SK-N-SH treated with all-trans-retinoic acid at 6 μM for 48 hours (cell line): ENCODE measurements around the gene HLA-DRA.
A peak's percentile ranks its signal among the peaks of the same experiment; 100 is the strongest.

Source experiments
- ATAC-seq: fragments of 200-7000 bp; cut with Tn5 transposase; 3 replicates; pipeline ENCODE4 v1.9.1; 2020; ENCODE audit warnings: mild to moderate bottlenecking, moderate library complexity
- BACH2 ChIP-seq: fragments of 250-450 bp; sonication (Bioruptor Pico); IDR thresholded peaks from 2 replicates; pipeline ENCODE4 v1.9.0; 2021; ENCODE audit warnings: mild to moderate bottlenecking, borderline replicate concordance
- CSDC2 ChIP-seq: fragments of 250-450 bp; sonication (Bioruptor Pico); IDR thresholded peaks from 2 replicates; pipeline ENCODE4 v1.5.0; 2020; ENCODE audit warnings: mild to moderate bottlenecking, moderate library complexity
- GLIS3 ChIP-seq: fragments of 250-450 bp; sonication (Bioruptor Pico); IDR thresholded peaks from 2 replicates; pipeline ENCODE4 v1.5.0; 2020; ENCODE audit warnings: mild to moderate bottlenecking, moderate library complexity
- ISL1 ChIP-seq: fragments of 250-450 bp; sonication (Bioruptor Pico); IDR thresholded peaks from 2 replicates; pipeline ENCODE4 v2.1.2; 2022; ENCODE audit warnings: mild to moderate bottlenecking, moderate library complexity
- OSR1 ChIP-seq: fragments of 250-450 bp; sonication (Bioruptor Pico); IDR thresholded peaks from 2 replicates; pipeline ENCODE4 v1.8.0; 2022; ENCODE audit warnings: moderate library complexity, mild to moderate bottlenecking, inconsistent platforms
- PPARA ChIP-seq: fragments of 250-450 bp; sonication (Bioruptor Pico); IDR thresholded peaks from 2 replicates; pipeline ENCODE4 v1.5.0; 2020; ENCODE audit warnings: mild to moderate bottlenecking, borderline replicate concordance
- RARB ChIP-seq: fragments of 250-450 bp; sonication (Bioruptor Pico); IDR thresholded peaks from 2 replicates; pipeline ENCODE4 v1.8.0; 2021; ENCODE audit warnings: mild to moderate bottlenecking, moderate library complexity
- SNAI2 ChIP-seq: fragments of 250-450 bp; sonication (Bioruptor Pico); IDR thresholded peaks from 2 replicates; pipeline ENCODE4 v1.5.0; 2020; ENCODE audit warnings: mild to moderate bottlenecking, moderate library complexity
- TCF4 ChIP-seq: fragments of 250-450 bp; sonication (Bioruptor Pico); IDR thresholded peaks from 2 replicates; pipeline ENCODE4 v1.8.0; 2021; ENCODE audit warnings: mild to moderate bottlenecking, moderate library complexity, borderline replicate concordance
- TOX ChIP-seq: fragments of 250-450 bp; sonication (Bioruptor Pico); IDR thresholded peaks from 2 replicates; pipeline ENCODE4 v1.8.0; 2021; ENCODE audit warnings: mild to moderate bottlenecking, moderate library complexity, borderline replicate concordance
- ZC3H10 ChIP-seq: fragments of 250-450 bp; sonication (Bioruptor Pico); IDR thresholded peaks from 2 replicates; pipeline ENCODE4 v1.5.1; 2021; ENCODE audit warnings: mild to moderate bottlenecking, moderate library complexity
- ZFP3 ChIP-seq: fragments of 250-450 bp; sonication (Bioruptor Pico); IDR thresholded peaks from 2 replicates; pipeline ENCODE4 v1.5.0; 2020; ENCODE audit warnings: mild to moderate bottlenecking, moderate library complexity
- ZFP30 ChIP-seq: fragments of 450-650 bp; formaldehyde crosslinking; IDR thresholded peaks from 2 replicates; pipeline ENCODE4 v1.5.0; 2022; ENCODE audit warnings: mild to moderate bottlenecking, moderate library complexity
- ZNF565 ChIP-seq: fragments of 450-650 bp; formaldehyde crosslinking; conservative IDR thresholded peaks from 2 replicates; pipeline ENCODE4 v1.5.0; 2020; ENCODE audit warnings: low read depth, mild to moderate bottlenecking, moderate library complexity
- ZNF70 ChIP-seq: fragments of 450-650 bp; formaldehyde crosslinking; IDR thresholded peaks from 2 replicates; pipeline ENCODE4 v1.5.0; 2020; ENCODE audit warnings: mild to moderate bottlenecking, moderate library complexity
- ZNF8 ChIP-seq: fragments of 450-650 bp; formaldehyde crosslinking; IDR thresholded peaks from 2 replicates; pipeline ENCODE4 v1.5.0; 2020; ENCODE audit warnings: mild to moderate bottlenecking, moderate library complexity
- TF ChIP-seq, protein P1 (sequence below): fragments of 250-450 bp; sonication (Bioruptor Pico); IDR thresholded peaks from 2 replicates; pipeline ENCODE4 v1.5.0; 2020; ENCODE audit warnings: mild to moderate bottlenecking, moderate library complexity
- TF ChIP-seq, protein P2 (sequence below): fragments of 250-450 bp; sonication (Bioruptor Pico); IDR thresholded peaks from 2 replicates; pipeline ENCODE4 v1.8.0; 2021; ENCODE audit warnings: low read depth, mild to moderate bottlenecking, moderate library complexity, borderline replicate concordance
- TF ChIP-seq, protein P3 (sequence below): fragments of 250-450 bp; sonication (Bioruptor Pico); IDR thresholded peaks from 2 replicates; pipeline ENCODE4 v1.8.0; 2020; ENCODE audit warnings: mild to moderate bottlenecking, moderate library complexity, borderline replicate concordance
- TF ChIP-seq, protein P4 (sequence below): fragments of 250-450 bp; sonication (Bioruptor Pico); IDR thresholded peaks from 2 replicates; pipeline ENCODE4 v1.5.1; 2021; ENCODE audit warnings: mild to moderate bottlenecking, moderate library complexity

HLA-DRA gene

DNA sequence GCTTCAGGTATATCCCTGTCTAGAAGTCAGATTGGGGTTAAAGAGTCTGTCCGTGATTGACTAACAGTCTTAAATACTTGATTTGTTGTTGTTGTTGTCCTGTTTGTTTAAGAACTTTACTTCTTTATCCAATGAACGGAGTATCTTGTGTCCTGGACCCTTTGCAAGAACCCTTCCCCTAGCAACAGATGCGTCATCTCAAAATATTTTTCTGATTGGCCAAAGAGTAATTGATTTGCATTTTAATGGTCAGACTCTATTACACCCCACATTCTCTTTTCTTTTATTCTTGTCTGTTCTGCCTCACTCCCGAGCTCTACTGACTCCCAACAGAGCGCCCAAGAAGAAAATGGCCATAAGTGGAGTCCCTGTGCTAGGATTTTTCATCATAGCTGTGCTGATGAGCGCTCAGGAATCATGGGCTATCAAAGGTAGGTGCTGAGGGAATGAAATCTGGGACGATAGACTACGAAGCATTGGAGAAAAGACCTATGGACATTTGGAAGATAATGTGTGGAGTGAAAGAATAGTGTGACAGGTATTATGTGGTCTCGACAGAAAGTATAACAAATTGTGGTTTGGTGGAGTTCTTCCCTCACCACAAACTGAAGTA lies at the start of gene HLA-DRA:
Gene HLA-DRA, plus strand, starts transcription at position 286 of the 613 bp plus-strand sequence. Its CDS starts 64 bp downstream, at position 350.
- no peak for TF ChIP-seq ZFP3
- no peak for TF ChIP-seq ZFP30 (CRISPR knock-in tag)
- TF ChIP-seq BACH2 = no peak
- no peak for TF ChIP-seq ZC3H10 (CRISPR knock-in tag)
- no peak for TF ChIP-seq ISL1 (CRISPR knock-in tag)
- TF ChIP-seq, protein P1, sequence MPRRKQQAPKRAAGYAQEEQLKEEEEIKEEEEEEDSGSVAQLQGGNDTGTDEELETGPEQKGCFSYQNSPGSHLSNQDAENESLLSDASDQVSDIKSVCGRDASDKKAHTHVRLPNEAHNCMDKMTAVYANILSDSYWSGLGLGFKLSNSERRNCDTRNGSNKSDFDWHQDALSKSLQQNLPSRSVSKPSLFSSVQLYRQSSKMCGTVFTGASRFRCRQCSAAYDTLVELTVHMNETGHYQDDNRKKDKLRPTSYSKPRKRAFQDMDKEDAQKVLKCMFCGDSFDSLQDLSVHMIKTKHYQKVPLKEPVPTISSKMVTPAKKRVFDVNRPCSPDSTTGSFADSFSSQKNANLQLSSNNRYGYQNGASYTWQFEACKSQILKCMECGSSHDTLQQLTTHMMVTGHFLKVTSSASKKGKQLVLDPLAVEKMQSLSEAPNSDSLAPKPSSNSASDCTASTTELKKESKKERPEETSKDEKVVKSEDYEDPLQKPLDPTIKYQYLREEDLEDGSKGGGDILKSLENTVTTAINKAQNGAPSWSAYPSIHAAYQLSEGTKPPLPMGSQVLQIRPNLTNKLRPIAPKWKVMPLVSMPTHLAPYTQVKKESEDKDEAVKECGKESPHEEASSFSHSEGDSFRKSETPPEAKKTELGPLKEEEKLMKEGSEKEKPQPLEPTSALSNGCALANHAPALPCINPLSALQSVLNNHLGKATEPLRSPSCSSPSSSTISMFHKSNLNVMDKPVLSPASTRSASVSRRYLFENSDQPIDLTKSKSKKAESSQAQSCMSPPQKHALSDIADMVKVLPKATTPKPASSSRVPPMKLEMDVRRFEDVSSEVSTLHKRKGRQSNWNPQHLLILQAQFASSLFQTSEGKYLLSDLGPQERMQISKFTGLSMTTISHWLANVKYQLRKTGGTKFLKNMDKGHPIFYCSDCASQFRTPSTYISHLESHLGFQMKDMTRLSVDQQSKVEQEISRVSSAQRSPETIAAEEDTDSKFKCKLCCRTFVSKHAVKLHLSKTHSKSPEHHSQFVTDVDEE (CRISPR knock-in tag) = no peak
- TF ChIP-seq OSR1 (CRISPR knock-in tag) = no peak
- no peak for TF ChIP-seq RARB (CRISPR knock-in tag)
- no peak for TF ChIP-seq ZNF70 (CRISPR knock-in tag)
- TF ChIP-seq, protein P2, sequence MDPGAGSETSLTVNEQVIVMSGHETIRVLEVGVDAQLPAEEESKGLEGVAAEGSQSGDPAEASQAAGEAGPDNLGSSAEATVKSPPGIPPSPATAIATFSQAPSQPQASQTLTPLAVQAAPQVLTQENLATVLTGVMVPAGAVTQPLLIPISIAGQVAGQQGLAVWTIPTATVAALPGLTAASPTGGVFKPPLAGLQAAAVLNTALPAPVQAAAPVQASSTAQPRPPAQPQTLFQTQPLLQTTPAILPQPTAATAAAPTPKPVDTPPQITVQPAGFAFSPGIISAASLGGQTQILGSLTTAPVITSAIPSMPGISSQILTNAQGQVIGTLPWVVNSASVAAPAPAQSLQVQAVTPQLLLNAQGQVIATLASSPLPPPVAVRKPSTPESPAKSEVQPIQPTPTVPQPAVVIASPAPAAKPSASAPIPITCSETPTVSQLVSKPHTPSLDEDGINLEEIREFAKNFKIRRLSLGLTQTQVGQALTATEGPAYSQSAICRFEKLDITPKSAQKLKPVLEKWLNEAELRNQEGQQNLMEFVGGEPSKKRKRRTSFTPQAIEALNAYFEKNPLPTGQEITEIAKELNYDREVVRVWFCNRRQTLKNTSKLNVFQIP (CRISPR knock-in tag) = no peak
- no peak for TF ChIP-seq TOX (CRISPR knock-in tag)
- TF ChIP-seq, protein P3, sequence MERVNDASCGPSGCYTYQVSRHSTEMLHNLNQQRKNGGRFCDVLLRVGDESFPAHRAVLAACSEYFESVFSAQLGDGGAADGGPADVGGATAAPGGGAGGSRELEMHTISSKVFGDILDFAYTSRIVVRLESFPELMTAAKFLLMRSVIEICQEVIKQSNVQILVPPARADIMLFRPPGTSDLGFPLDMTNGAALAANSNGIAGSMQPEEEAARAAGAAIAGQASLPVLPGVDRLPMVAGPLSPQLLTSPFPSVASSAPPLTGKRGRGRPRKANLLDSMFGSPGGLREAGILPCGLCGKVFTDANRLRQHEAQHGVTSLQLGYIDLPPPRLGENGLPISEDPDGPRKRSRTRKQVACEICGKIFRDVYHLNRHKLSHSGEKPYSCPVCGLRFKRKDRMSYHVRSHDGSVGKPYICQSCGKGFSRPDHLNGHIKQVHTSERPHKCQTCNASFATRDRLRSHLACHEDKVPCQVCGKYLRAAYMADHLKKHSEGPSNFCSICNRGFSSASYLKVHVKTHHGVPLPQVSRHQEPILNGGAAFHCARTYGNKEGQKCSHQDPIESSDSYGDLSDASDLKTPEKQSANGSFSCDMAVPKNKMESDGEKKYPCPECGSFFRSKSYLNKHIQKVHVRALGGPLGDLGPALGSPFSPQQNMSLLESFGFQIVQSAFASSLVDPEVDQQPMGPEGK (CRISPR knock-in tag) = no peak
- TF ChIP-seq CSDC2 (CRISPR knock-in tag) = no peak
- no peak for TF ChIP-seq PPARA
- TF ChIP-seq, protein P4, sequence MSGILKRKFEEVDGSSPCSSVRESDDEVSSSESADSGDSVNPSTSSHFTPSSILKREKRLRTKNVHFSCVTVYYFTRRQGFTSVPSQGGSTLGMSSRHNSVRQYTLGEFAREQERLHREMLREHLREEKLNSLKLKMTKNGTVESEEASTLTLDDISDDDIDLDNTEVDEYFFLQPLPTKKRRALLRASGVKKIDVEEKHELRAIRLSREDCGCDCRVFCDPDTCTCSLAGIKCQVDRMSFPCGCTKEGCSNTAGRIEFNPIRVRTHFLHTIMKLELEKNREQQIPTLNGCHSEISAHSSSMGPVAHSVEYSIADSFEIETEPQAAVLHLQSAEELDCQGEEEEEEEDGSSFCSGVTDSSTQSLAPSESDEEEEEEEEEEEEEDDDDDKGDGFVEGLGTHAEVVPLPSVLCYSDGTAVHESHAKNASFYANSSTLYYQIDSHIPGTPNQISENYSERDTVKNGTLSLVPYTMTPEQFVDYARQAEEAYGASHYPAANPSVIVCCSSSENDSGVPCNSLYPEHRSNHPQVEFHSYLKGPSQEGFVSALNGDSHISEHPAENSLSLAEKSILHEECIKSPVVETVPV (CRISPR knock-in tag) = no peak
- TF ChIP-seq GLIS3 = no peak
- ATAC-seq = peak; percentile 91

DNA sequence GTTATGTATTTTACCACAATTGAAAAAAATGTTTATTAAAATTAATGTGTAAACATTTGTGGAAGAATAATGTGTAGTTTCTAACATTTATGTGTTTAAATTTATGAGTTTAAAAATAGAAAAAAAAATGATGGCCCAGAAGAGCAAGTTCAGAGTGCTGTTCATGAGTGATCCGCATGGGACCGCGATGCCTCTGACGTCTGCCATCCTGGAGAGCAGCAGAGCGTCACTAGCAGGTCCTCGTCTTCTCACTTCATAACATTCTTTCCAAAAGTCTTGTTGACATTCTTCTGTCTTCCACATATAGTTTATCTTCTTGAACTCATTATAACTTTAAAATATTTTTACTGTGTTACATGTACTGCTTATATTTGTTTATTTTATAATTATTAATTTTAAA lies 48.2 kb upstream of the HLA-DRA start:
- TF ChIP-seq OSR1 (CRISPR knock-in tag) (no peak), ZNF565 (no peak), PPARA (no peak), ZNF8 (CRISPR knock-in tag) (no peak), TCF4 (CRISPR knock-in tag) (no peak), ZNF70 (CRISPR knock-in tag) (no peak), ISL1 (CRISPR knock-in tag) (no peak)
- TF ChIP-seq, protein P4 (CRISPR knock-in tag) = no peak
- ATAC-seq = no peak

DNA sequence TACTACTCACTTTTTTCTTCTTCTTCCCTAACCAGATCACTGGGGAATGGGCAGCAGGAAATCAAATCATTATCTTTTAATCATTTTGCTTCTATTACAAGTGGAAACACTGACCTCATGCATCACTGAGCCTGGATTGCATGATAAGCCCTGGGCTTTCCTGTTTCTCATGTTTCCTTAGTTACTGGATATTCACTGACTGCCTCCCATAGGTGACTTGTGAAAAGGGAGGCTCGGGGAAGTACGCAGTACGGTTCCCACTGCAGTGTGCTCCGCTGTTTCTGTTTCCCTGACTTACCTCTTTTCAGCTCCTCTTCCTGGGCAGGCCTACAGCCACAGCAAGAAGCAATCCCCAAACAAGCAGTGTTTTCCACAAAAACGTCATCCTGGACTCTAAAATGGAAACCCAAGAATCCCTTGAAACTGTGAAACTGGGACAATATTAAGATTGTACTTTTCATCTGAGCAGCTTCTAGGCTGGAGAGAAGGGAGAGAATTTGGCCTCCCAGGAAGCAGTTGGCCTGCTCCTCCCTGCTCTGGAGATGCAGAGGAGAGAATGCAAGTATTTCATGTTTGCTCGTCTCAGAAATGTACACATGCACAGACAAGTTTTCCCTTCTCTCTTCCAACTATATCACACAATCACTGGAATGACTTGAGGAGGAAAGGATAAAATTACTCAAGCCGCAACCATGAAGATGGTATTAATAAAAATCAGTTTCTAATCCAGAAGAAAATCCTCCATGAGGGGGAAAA lies 45.8 kb upstream of the HLA-DRA start:
- no peak for TF ChIP-seq ISL1 (CRISPR knock-in tag)
- TF ChIP-seq SNAI2 = no peak
- TF ChIP-seq PPARA = no peak
- TF ChIP-seq TCF4 (CRISPR knock-in tag) = no peak
- TF ChIP-seq TOX (CRISPR knock-in tag) = no peak
- ATAC-seq = no peak
